Heart left ventricle (tissue), 16 donors: ENCODE measurements around the gene ASAP3. TPM values are rescaled to one million over a fixed set of nuclear protein-coding genes. Genes with fewer than 3 reads are reported as not detected.

ENCODE experiments used
- ATAC-seq, 4 donors: fragments of 200-7000 bp; cut with Tn5 transposase; one replicate each; pipeline ENCODE4 v1.9.1; 2020 to 2022; ENCODE audit warnings: moderate library complexity in 4 of 4, mild to moderate bottlenecking in 3 of 4, moderate number of reproducible peaks in 1 of 4
- DNase-seq, 5 donors: peaks; one replicate each; pipeline ENCODE4 v3.0.0-alpha.2; 2020
- H3K27ac ChIP-seq, 12 donors: fragments of 200-600 bp; sonication (generic) in 4 of 12; one replicate each; pipeline versions ENCODE4 v1.5.0 to v1.8.0; 2016 to 2022; ENCODE audit warnings: mild to moderate bottlenecking in 2 of 12
- H3K27me3 ChIP-seq, 9 donors: fragments of 200-600 bp; sonication (generic) in 2 of 9; one replicate each; pipeline versions ENCODE4 v1.5.1 to v1.8.0; 2016 to 2022; ENCODE audit warnings: mild to moderate bottlenecking in 3 of 9
- H3K36me3 ChIP-seq, 9 donors: fragments of 200-600 bp; sonication (generic) in 2 of 9; one replicate each; pipeline versions ENCODE4 v1.5.0 to v1.8.0; 2018 to 2022; ENCODE audit warnings: mild to moderate bottlenecking in 2 of 9
- H3K4me1 ChIP-seq, 12 donors: fragments of 200-600 bp; sonication (generic) in 4 of 12; one replicate each; pipeline versions ENCODE4 v1.5.0 to v1.8.0; 2016 to 2022; ENCODE audit warnings: mild to moderate bottlenecking in 3 of 12
- H3K4me3 ChIP-seq, 12 donors: fragments of 200-600 bp; sonication (generic) in 4 of 12; one replicate each; pipeline versions ENCODE4 v1.5.0 to v1.8.0; 2017 to 2022; ENCODE audit warnings: mild to moderate bottlenecking in 9 of 12, moderate library complexity in 4 of 12
- H3K9me3 ChIP-seq, 12 donors: fragments of 200-600 bp; sonication (generic) in 4 of 12; one replicate each; pipeline versions ENCODE4 v1.5.0 to v1.8.0; 2016 to 2022; ENCODE audit warnings: mild to moderate bottlenecking in 1 of 12
- CTCF ChIP-seq, 12 donors: fragments of 200-600 bp; sonication (generic) in 4 of 12; IDR thresholded peaks; one replicate each; pipeline versions ENCODE4 v1.5.0 to v1.8.0; 2018 to 2022; ENCODE audit warnings: antibody characterized with exemption in 12 of 12, mild to moderate bottlenecking in 5 of 12
- POLR2A ChIP-seq, 2 donors: fragments of 450-650 bp; IDR thresholded peaks; one replicate each; pipeline ENCODE4 v1.6.1; 2017; ENCODE audit warnings: antibody characterized with exemption in 2 of 2, mild to moderate bottlenecking in 2 of 2, moderate library complexity in 2 of 2
- WGBS, 4 donors: extraction: QIAGEN DNeasy Blood & Tissue Kit in 2 of 4; methylation state at CpG; one replicate each; pipeline versions ENCODE4 v1.1.5 to v1.1.7; 2013 to 2018; 5-methylcytosine and 5-hydroxymethylcytosine counted together
- intact Hi-C, 10 donors: fragments of 100-400 bp; cut with DNase I; formaldehyde crosslinking; loops; one replicate each; pipeline versions ENCODE4 v1.11.1 to v1.14.2; 2022
- polyA plus RNA-seq, 2 donors: library from polyadenylated mRNA; stranded (reverse); fragments of 200-250 nt; gene quantifications; one replicate each; pipeline ENCODE4 v1.2.3, GENCODE V29; 2013
- total RNA-seq, 9 donors: library from RNA; depleted of rRNA in 2 of 9; stranded (reverse); fragments of >200 nt in 2 of 9; fragmentation: NEBNext Ultra II Directional in 3 of 9; extraction: Animal tissue kit (Norgen Biotek cat#: 25700) in 3 of 9; gene quantifications; one replicate each; pipeline versions ENCODE4 v1.1.0 to v1.2.4, GENCODE V29; 2016 to 2023
- donor health status: ischemic (EF 13 %, LVEDD 7.1; RV severe dilation, severe dysfunction).
- donor health status: healthy with polysubstance abuse.
- donor health status: DM: no; HTN: yes; CAD: no.
- donor health status: DM: no; HTN: no; CAD: no.
- donor health status: ischemic (EF 25% LVEDD 6.9; RV normal size, moderate dysfunction).
- donor health status: ischemic (EF 25% LVEDD 5.7; RV mildly dilated, moderate dysfunction).
- donor health status: healthy.
- donor health status: DM: yes; HTN: yes; CAD: no.
- donor health status: ischemic (EF 35%, LVEDD 5.7; RV mildly dilated, moderate dysfunction).
- donor health status: nonischemic (EF 11% LVEDD 7.7; RV severe dilation, severe dysfunction).
- donor health status: DM: yes; HTN: yes; CAD: no.
- donor health status: PGD.
- donor health status: ischemic (EF 29% LVEDD 5.4; RV normal size, mild dysfunction).
- donor health status: nonischemic (EF 23%, LVEDD 6.1; RV moderate dilation, normal function).

Gene ASAP3
- total and polyA plus RNA-seq, 11 donors: 22.4 to 86.1 (median 35.8) TPM

DNA sequence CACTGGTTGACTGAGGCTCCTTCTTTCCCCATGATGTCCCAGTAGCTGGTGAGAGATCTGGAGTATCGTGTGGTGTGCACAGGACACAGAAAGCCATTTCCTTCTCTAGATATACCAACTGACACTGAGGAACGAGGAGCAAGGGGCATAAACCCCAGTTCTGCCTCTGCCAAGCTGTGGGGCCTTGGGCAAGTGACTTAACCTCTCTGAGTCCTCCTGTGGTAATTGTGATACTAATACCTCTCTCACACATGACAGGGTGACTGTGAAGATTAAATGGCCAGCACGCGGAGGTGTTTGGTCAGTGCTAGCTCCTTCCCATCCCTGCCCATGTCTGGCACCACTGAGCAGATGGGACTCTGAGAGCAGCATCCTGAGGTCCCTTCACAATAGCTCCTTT is 33.1 kb downstream of the ASAP3 start:
- H3K9me3 ChIP-seq: no peaks in the 10 kb centered on the region
- DNase-seq (no peak), ATAC-seq (no peak)
- H3K4me3 ChIP-seq: no peak overlapping the region
- 88 to 100% (median 92%) methylated on average over 2 to 4 of the region's 4 CpGs for WGBS, 4 donors
- H3K36me3 ChIP-seq: peaks cover 0 to 67% (median 16%) of the 10 kb centered on the region in 9 donors
- no peak overlapping the region for H3K27ac ChIP-seq
- no peaks in the 10 kb centered on the region for H3K27me3 ChIP-seq
- intact Hi-C loops: no loop called here
- peaks cover 0 to 22% (median 7%) of the 10 kb centered on the region in 12 donors for H3K4me1 ChIP-seq
- TF ChIP-seq CTCF (IDR thresholded peaks at IDR 0.05): no peak
- TF ChIP-seq POLR2A (IDR thresholded peaks at IDR 0.05): no peak

- peaks cover 0 to 66% (median 11%) of the 10 kb centered on the region in 9 donors for H3K36me3 ChIP-seq
- TF ChIP-seq CTCF (IDR thresholded peaks at IDR 0.05) (no peak), POLR2A (IDR thresholded peaks at IDR 0.05) (no peak)
- H3K27me3 ChIP-seq: no peaks in the 10 kb centered on the region
- H3K27ac ChIP-seq: peak overlapping the region in 3 of 12 donors; percentile 6 to 37 (median 29)
- ATAC-seq: peak; percentile 57 to 68 (median 60)
- H3K9me3 ChIP-seq: no peaks in the 10 kb centered on the region
- intact Hi-C loops: no loop called here
- DNase-seq: peak; percentile 41 to 83 (median 74)
- H3K4me3 ChIP-seq: no peak overlapping the region
- H3K4me1 ChIP-seq: peaks cover 0 to 22% (median 7%) of the 10 kb centered on the region in 12 donors
- WGBS, 4 donors: 44 to 54% (median 47%) methylated on average over 4 of the region's 4 CpGs
Observed at GRCh38 chr1:23449958-23450357, 34.0 kb downstream of the ASAP3 start.

DNA sequence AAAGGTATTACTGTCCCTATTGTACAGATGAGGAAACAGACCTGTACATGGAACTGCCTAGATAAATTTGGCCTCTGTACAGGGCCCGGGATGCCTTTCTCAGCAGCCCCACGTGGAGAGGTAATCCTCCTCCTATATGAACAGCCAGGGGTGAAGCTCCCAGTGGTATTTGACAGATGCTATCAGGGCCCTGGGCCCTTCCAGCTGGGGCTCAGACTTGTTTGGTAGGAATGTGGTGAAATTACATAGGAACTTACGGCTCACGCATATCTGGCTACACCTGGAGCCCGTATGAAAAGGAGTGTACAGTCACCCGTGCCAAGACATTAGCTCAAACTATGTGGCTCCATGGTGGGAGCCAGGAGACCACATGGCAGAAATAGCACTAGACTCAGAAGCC is 34.7 kb downstream of the ASAP3 start:
- H3K27ac ChIP-seq: peak overlapping the region in 1 of 12 donors; percentile 37
- intact Hi-C loops: no loop called here

DNA sequence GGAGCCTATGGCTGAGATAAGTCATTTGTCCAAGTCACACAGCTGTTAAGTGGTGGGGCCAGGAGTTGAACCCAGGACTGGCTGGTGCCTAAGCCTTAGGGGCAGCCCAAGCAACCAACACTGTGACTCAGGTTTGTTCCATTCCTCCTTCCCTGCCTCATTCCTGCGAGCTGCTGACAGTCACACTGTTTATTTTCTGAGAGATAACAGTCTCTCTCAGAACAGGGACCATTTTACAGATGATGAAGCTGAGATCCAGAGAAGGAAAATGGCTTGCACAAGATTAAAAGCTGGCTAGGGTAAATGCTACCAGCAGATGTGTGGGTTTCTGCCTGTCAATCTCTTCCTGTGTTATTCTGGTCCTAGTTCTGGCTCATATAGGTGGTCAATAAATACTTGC is 35.1 kb downstream of the ASAP3 start:
- no peak overlapping the region for H3K4me3 ChIP-seq
- no peaks in the 10 kb centered on the region for H3K9me3 ChIP-seq
- TF ChIP-seq CTCF (IDR thresholded peaks at IDR 0.05) (no peak), POLR2A (IDR thresholded peaks at IDR 0.05) (no peak)
- H3K4me1 ChIP-seq: peaks cover 0 to 28% (median 7%) of the 10 kb centered on the region in 12 donors
- 80 to 100% (median 86%) methylated on average over 1 of the region's 1 CpG for WGBS, 4 donors
- H3K27ac ChIP-seq: no peak overlapping the region
- ATAC-seq: no peak
- no peak for DNase-seq
- no peaks in the 10 kb centered on the region for H3K27me3 ChIP-seq
- intact Hi-C loops: no loop called here
- peaks cover 0 to 57% (median 5%) of the 10 kb centered on the region in 9 donors for H3K36me3 ChIP-seq

More for the DNA sequence above, 34.7 kb downstream of the ASAP3 start:
- no peaks in the 10 kb centered on the region for H3K27me3 ChIP-seq
- DNase-seq (no peak), ATAC-seq (no peak)
- no peaks in the 10 kb centered on the region for H3K9me3 ChIP-seq
- H3K4me1 ChIP-seq: peaks cover 0 to 24% (median 7%) of the 10 kb centered on the region in 12 donors
- 84 to 88% (median 85%) methylated on average over 6 of the region's 6 CpGs for WGBS, 4 donors
- peaks cover 0 to 59% (median 5%) of the 10 kb centered on the region in 9 donors for H3K36me3 ChIP-seq
- no peak overlapping the region for H3K4me3 ChIP-seq
- no peak for TF ChIP-seq POLR2A (IDR thresholded peaks at IDR 0.05)
- no peak for TF ChIP-seq CTCF (IDR thresholded peaks at IDR 0.05)
